HTERT RPE-1 (cell line): ENCODE data around the gene HMGCR.
"Not testable (repeated sequence)": the region's sequence is repeated elsewhere in the genome, so short reads cannot be mapped to it uniquely, and the experiment has no call there.

Experiments
- in situ Hi-C: fragments of 300-500 bp; cut with MboI; formaldehyde crosslinking; loops from 4 replicates; pipeline ENCODE4 v1.14.3; 2020; ENCODE audit warnings: low sequenced_read_pairs

Gene HMGCR

GRCh38 chr5:75336615-75337336 is at the start of gene HMGCR:
HMGCR (plus strand) TSS chr5:75337220; CDS start chr5:75342606, 5,386 bp downstream.
- in situ Hi-C loops: no loop called here

- in situ Hi-C loops: not testable (repeated sequence)
These were observed 45.2 kb upstream of the HMGCR start for GRCh38 chr5:75291844-75292243.

- in situ Hi-C loops: no loop called here
These were observed 36.9 kb upstream of the HMGCR start for GRCh38 chr5:75300084-75300483.

DNA sequence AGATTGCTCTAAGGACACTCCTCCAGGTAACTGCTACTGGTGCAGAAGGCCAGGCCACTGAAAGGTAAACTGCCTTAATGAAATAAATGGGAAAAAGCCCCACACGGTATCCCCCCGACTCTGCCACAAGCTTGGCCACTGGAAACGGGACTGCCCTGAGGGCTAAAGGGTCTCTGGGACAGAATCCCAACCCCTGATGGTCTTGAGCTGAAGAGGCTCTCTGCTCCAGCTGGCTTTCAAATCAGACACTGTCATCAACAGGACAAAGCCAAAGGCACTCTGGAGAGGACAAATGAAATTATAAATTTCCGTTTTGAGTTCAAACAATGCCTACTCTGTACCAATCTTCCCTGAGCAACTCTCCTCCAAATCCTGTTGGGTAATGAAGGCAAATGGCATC is 33.6 kb upstream of the HMGCR start:
- in situ Hi-C loops: no loop called here

DNA sequence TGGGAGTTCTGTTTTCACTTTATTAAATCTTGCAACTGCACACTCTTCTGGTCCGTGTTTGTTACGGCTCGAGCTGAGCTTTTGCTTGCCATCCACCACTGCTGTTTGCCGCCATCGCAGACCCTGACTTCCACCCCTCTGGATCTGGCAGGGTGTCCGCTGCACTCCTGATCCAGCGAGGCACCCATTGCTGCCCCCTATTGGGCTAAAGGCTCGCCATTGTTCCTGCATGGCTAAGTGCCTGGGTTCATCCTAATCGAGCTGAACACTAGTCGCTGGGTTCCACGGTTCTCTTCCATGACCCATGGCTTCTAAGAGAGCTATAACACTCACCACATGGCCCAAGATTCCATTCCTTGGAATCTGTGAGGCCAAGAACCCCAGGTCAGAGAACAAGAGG is 32.5 kb upstream of the HMGCR start:
- in situ Hi-C loops: not testable (repeated sequence)

DNA sequence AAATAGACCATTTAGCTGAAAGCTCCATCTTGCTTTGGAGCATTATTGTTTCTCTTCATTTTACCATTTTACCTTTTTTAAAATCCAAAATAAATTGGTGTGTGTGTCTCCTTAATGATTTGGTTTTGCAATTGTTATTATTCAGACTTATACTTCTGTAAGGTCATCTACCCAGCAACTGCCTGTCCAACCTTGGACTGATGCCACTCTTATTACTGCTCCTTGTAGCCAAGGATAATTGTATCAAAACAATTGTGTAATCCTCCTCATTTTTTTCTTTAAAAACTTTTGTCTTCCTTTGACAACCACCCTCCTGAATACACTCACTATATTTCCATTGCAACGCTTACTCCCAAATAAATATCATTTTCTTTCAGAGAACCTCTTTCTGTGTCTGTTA is 30.3 kb upstream of the HMGCR start:
- in situ Hi-C loops: no loop called here

GRCh38 chr5:75310212-75310611 is 26.8 kb upstream of the HMGCR start:
- in situ Hi-C loops: no loop called here

DNA sequence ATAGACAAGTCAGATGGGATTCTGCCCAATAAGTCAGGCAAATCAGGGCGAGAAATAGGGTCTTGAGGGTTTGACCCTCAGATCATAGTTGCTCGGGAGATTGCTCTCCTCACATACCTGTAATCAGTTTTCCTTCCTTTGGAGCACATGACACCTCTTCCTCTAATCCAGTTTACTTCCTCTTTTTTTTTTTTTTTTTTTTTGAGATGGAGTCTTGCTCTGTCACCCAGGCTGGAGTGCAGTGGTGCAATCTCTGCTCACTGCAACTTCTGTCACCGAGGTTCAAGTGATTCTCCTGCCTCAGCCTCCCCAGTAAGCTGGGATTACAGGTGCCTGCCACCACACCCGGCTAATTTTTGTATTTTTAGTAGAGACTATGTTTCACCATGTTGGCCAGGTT is 17.9 kb upstream of the HMGCR start:
- in situ Hi-C loops: not testable (repeated sequence)

- in situ Hi-C loops: no loop called here
These were observed 17.4 kb upstream of the HMGCR start for GRCh38 chr5:75319638-75320037.

DNA sequence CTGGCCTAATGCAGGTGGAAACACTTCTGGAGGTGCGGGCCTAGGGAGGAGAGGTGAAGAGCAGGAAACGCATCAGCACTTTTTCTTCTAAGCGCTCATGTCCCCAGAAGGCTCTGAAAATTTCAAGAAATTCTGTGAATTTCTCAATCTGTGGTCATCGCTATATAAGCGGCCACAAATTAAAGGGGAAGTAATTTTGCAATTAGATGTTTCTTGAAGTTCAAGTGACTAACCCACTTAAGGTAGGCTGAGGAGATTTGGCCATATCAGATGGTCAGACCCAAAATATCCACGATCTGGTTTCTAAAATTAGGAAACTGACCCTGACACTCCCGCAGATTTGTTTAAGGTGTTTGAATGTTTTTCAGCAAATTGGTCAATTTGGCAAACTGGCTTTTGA is 16.6 kb upstream of the HMGCR start:
- in situ Hi-C loops: no loop called here

GRCh38 chr5:75322066-75322465 is 15.0 kb upstream of the HMGCR start:
- in situ Hi-C loops: no loop called here

DNA sequence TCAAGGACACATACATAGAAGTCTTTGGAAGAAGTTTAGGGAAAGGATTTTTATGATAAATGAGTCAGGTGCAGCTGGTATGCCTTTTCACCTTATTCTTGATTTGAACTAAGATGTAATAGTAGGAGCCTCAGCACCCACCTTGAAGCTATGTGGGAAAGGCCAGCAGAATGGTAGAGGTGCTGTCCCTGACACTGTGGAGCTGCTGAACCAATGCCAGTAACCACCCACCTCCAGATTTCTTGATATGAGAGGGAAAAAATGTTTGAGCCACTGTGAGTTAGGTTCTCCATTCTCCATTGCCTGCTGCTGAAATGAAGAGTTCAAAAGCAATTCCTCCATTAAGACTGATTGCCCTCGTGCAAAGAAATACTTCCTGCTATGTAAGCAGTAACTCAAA is 12.2 kb upstream of the HMGCR start:
- in situ Hi-C loops: no loop called here

GRCh38 chr5:75325242-75325641 is 11.8 kb upstream of the HMGCR start:
- in situ Hi-C loops: no loop called here

DNA sequence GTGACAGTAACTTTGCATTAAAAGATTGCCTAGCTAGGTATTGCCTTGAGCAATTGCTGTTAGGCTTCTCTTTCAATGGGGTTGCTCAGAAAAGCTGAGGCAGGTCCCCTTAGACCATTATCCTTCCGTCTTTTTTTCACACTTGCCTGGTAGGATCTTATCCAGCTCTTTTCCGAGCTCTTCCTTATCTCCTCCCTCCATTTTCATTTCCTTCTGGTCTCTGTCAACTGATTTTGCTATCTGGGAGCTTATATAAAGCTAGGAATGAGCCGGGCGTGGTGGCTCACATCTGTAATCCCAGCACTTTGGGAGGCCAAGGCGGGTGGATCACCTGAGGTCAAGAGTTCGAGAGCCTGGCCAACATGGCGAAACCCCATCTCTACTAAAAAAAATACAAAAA is 6.6 kb upstream of the HMGCR start:
- in situ Hi-C loops: no loop called here

- in situ Hi-C loops: no loop called here
These were observed 5.6 kb upstream of the HMGCR start for GRCh38 chr5:75331095-75332090.

DNA sequence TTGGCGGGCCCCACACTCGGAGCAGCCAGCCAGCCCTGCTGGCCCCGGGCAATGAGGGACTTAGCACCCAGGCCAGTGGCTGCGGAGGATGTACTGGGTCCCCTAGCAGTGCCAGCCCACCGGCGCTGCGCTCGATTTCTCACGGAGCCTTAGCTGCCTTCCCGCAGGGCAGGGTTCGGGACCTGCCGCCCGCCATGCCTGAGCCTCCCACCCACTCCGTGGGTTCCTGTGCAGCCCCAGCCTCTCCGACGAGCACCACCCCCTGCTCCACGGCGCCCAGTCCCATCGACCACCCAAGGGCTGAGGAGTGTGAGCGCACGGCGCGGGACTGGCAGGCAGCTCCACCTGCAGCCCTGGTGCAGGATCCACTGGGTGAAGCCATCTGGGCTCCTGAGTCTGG is 3.3 kb upstream of the HMGCR start:
- in situ Hi-C loops: not testable (repeated sequence)

DNA sequence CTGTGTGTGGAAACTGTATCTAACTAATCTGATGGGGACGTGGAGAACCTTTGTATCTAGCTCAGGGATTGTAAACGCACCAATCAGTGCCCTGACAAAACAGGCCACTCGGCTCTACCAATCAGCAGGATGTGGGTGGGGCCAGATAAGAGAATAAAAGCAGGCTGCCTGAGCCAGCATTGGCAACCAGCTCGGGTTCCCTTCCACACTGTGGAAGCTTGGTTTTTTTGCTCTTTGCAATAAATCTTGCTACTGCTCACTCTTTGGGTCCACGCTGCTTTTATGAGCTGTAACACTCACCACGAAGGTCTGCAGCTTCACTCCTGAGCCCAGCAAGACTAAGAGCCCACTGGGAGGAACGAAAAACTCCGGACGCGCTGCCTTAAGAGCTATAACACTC is 2.6 kb upstream of the HMGCR start:
- in situ Hi-C loops: not testable (repeated sequence)

DNA sequence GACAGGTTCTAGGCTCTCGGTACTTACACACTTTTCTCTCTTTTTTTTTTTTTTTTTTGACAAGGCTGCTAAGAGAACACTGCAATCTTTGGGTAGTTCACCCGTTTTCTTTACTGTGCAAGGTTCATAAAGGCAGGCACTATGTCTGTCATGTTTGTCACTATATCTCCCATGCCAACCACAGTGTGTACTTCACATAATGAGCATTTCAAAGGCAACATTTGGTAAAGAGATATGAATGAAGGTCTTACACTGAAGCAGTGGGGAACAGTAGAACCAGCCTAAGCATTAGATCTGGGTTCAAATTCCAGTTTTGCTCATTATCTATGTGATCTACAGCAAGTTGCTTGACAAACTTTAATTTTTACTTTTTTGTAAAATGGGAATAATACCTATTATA is 1.5 kb upstream of the HMGCR start:
- in situ Hi-C loops: no loop called here

DNA sequence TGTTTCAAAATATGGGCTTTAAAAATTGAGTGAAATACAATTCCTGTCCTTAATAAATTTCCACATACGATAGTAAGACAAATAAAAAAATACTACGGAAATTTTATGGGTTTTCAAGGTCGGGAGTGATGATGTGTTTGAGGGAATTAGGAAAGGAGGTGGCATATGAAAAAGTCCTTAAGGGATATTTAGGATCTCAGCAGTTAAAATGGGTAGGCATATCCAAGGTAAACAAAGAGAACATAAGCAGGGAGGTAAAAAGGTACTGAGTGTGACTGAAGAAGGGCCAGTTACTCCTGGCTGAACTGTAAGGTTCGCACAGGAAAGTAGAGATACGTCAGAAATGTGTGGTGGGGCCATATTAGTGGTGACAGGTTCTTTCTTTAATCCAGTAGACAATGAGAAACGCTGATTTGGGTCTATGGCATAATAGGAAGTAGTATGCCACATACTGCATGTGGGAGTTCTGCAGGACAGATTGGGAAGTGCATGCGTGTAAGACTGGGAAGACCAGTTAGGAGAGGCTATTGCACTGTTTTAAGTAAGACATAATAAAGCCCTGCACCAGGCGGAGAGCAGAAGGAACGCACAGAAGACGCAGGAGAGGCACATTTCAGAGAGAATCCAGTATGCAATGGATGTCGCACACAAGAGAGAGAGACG is 937 bp upstream of the HMGCR start:
- in situ Hi-C loops: no loop called here

GRCh38 chr5:75337366-75338021 is 474 bp downstream of the HMGCR start:
- in situ Hi-C loops: no loop called here

DNA sequence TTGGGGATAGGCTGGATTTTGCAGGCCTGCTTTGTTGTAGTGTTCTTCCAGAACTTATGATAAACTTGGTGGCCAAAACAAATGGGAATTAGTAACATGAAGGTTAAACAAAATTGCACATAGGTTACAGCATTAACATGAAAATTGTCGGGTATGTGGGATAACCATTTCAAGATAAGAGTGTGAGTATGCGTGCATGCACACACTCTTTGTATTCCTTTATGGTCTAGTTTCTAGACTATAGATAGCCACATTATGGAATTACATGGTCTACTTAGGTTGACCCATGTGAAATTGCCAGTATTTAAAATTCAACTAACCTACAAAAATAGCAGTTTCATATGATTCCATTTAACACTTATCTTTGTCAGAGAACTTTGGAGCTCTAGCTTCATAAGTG is 1.4 kb downstream of the HMGCR start:
- in situ Hi-C loops: no loop called here
